ENCODE measurements around the gene HCRT.
"Not testable (repeated sequence)": the region's sequence is repeated elsewhere in the genome, so short reads cannot be mapped to it uniquely, and the experiment has no call there.

HCRT gene

GRCh38 chr17:42155614-42156045 is 29.6 kb downstream of the HCRT start:
- Mint-ChIP-seq H3K4me1 (ENCODE audit: low read depth) (peaks cover 44% of the 10 kb centered on the region), H3K9me3 (no peaks in the 10 kb centered on the region), H3K4me3 (peak overlapping the region; percentile 78), H3K36me3 (ENCODE audit: low read depth) (peaks cover 42% of the 10 kb centered on the region), H3K27ac (peak overlapping the region; percentile 94), H3K27me3 (no peaks in the 10 kb centered on the region)
- intact Hi-C loops (cut with micrococcal nuclease) = loop anchor here (1.0 kb wide), 1 partner anchor 26 kb away; the partner anchor contains the start of gene KCNH4

GRCh38 chr17:42153919-42154742 is 31.1 kb downstream of the HCRT start:
- peak overlapping the region; percentile 94 for H3K27ac Mint-ChIP-seq
- H3K9me3 Mint-ChIP-seq = no peaks in the 10 kb centered on the region
- intact Hi-C loops (cut with micrococcal nuclease) = no loop called here
- peaks cover 46% of the 10 kb centered on the region for H3K4me1 Mint-ChIP-seq (ENCODE audit: low read depth)
- H3K36me3 Mint-ChIP-seq (ENCODE audit: low read depth) = peaks cover 49% of the 10 kb centered on the region
- no peaks in the 10 kb centered on the region for H3K27me3 Mint-ChIP-seq
- peak overlapping the region; percentile 78 for H3K4me3 Mint-ChIP-seq

- Mint-ChIP-seq H3K36me3 (ENCODE audit: low read depth) (peaks cover 84% of the 10 kb centered on the region), H3K27ac (peak overlapping the region; percentile 73), H3K4me1 (ENCODE audit: low read depth) (peaks cover 69% of the 10 kb centered on the region), H3K4me3 (no peak overlapping the region), H3K9me3 (no peaks in the 10 kb centered on the region), H3K27me3 (no peaks in the 10 kb centered on the region)
- intact Hi-C loops (cut with micrococcal nuclease) = no loop called here
These were observed 38.2 kb downstream of the HCRT start for GRCh38 chr17:42146911-42147607.

- peaks cover 83% of the 10 kb centered on the region for H3K36me3 Mint-ChIP-seq (ENCODE audit: low read depth)
- H3K4me3 Mint-ChIP-seq; H3K9me3 Mint-ChIP-seq; H3K27me3 Mint-ChIP-seq; intact Hi-C loops (cut with micrococcal nuclease): not testable (repeated sequence)
- H3K4me1 Mint-ChIP-seq (ENCODE audit: low read depth) = peaks cover 82% of the 10 kb centered on the region
- H3K27ac Mint-ChIP-seq = peak overlapping the region; percentile 50
These were observed 42.1 kb downstream of the HCRT start for GRCh38 chr17:42143138-42143537.

GRCh38 chr17:42142371-42142896 is 42.8 kb downstream of the HCRT start:
- peaks cover 83% of the 10 kb centered on the region for H3K36me3 Mint-ChIP-seq (ENCODE audit: low read depth)
- no peaks in the 10 kb centered on the region for H3K9me3 Mint-ChIP-seq
- peaks cover 80% of the 10 kb centered on the region for H3K4me1 Mint-ChIP-seq (ENCODE audit: low read depth)
- intact Hi-C loops (cut with micrococcal nuclease) = no loop called here
- H3K27me3 Mint-ChIP-seq = no peaks in the 10 kb centered on the region
- peak overlapping the region; percentile 10 for H3K4me3 Mint-ChIP-seq
- peak overlapping the region; percentile 50 for H3K27ac Mint-ChIP-seq

- no peak overlapping the region for H3K4me3 Mint-ChIP-seq
- intact Hi-C loops (cut with micrococcal nuclease) = no loop called here
- peaks cover 83% of the 10 kb centered on the region for H3K36me3 Mint-ChIP-seq (ENCODE audit: low read depth)
- H3K27ac Mint-ChIP-seq = peak overlapping the region; percentile 50
- H3K9me3 Mint-ChIP-seq = no peaks in the 10 kb centered on the region
- H3K4me1 Mint-ChIP-seq (ENCODE audit: low read depth) = peaks cover 75% of the 10 kb centered on the region
- H3K27me3 Mint-ChIP-seq = no peaks in the 10 kb centered on the region
These were observed 43.9 kb downstream of the HCRT start for GRCh38 chr17:42141382-42141781.

- intact Hi-C loops (cut with micrococcal nuclease) = not testable (repeated sequence)
These were observed 44.6 kb downstream of the HCRT start for GRCh38 chr17:42140690-42141089.

GRCh38 chr17:42138749-42139492 is 46.3 kb downstream of the HCRT start:
- H3K9me3 Mint-ChIP-seq = no peaks in the 10 kb centered on the region
- no peaks in the 10 kb centered on the region for H3K27me3 Mint-ChIP-seq
- H3K4me1 Mint-ChIP-seq (ENCODE audit: low read depth) = peaks cover 85% of the 10 kb centered on the region
- H3K36me3 Mint-ChIP-seq (ENCODE audit: low read depth) = peaks cover 85% of the 10 kb centered on the region
- H3K27ac Mint-ChIP-seq = peak overlapping the region; percentile 60
- intact Hi-C loops (cut with micrococcal nuclease) = no loop called here
- H3K4me3 Mint-ChIP-seq = no peak overlapping the region

More at GRCh38 chr17:42140690-42141089, 44.6 kb downstream of the HCRT start:
- not testable (repeated sequence) for H3K4me3 Mint-ChIP-seq, H3K9me3 Mint-ChIP-seq, H3K27me3 Mint-ChIP-seq
- Mint-ChIP-seq H3K36me3 (ENCODE audit: low read depth) (peaks cover 83% of the 10 kb centered on the region), H3K27ac (peak overlapping the region; percentile 50), H3K4me1 (ENCODE audit: low read depth) (peaks cover 77% of the 10 kb centered on the region)

GRCh38 chr17:42136654-42137051 is 48.6 kb downstream of the HCRT start:
- Mint-ChIP-seq H3K4me3 (no peak overlapping the region), H3K27me3 (no peaks in the 10 kb centered on the region), H3K36me3 (ENCODE audit: low read depth) (peaks cover 77% of the 10 kb centered on the region), H3K9me3 (no peaks in the 10 kb centered on the region), H3K4me1 (ENCODE audit: low read depth) (peaks cover 80% of the 10 kb centered on the region), H3K27ac (peak overlapping the region; percentile 92)
- intact Hi-C loops (cut with micrococcal nuclease) = no loop called here

GRCh38 chr17:42135664-42136653 is 49.3 kb downstream of the HCRT start:
- Mint-ChIP-seq H3K9me3 (no peaks in the 10 kb centered on the region), H3K27ac (peak overlapping the region; percentile 92), H3K4me3 (peak overlapping the region; percentile 59), H3K27me3 (no peaks in the 10 kb centered on the region), H3K36me3 (ENCODE audit: low read depth) (peaks cover 77% of the 10 kb centered on the region), H3K4me1 (ENCODE audit: low read depth) (peaks cover 80% of the 10 kb centered on the region)
- intact Hi-C loops (cut with micrococcal nuclease) = no loop called here

- no peaks in the 10 kb centered on the region for H3K27me3 Mint-ChIP-seq
- peaks cover 78% of the 10 kb centered on the region for H3K36me3 Mint-ChIP-seq (ENCODE audit: low read depth)
- no peak overlapping the region for H3K4me3 Mint-ChIP-seq
- H3K4me1 Mint-ChIP-seq (ENCODE audit: low read depth) = peaks cover 83% of the 10 kb centered on the region
- H3K9me3 Mint-ChIP-seq = no peaks in the 10 kb centered on the region
- intact Hi-C loops (cut with micrococcal nuclease) = no loop called here
- peak overlapping the region; percentile 92 for H3K27ac Mint-ChIP-seq
These were observed 50.1 kb downstream of the HCRT start for GRCh38 chr17:42135151-42135550.
